SK-N-SH treated with all-trans-retinoic acid at 6 μM for 48 hours (cell line): Measurements from ENCODE around the gene CCN5.

ENCODE experiments used
- ATAC-seq: fragments of 200-7000 bp; cut with Tn5 transposase; 3 replicates; pipeline ENCODE4 v1.9.1; 2020; ENCODE audit warnings: mild to moderate bottlenecking, moderate library complexity
- ARNTL ChIP-seq: fragments of 450-650 bp; formaldehyde crosslinking; IDR thresholded peaks from 2 replicates; pipeline ENCODE4 v1.5.0; 2020; ENCODE audit warnings: low read depth, mild to moderate bottlenecking, moderate library complexity, borderline replicate concordance
- BACH2 ChIP-seq: fragments of 250-450 bp; sonication (Bioruptor Pico); IDR thresholded peaks from 2 replicates; pipeline ENCODE4 v1.9.0; 2021; ENCODE audit warnings: mild to moderate bottlenecking, borderline replicate concordance
- CSDC2 ChIP-seq: fragments of 250-450 bp; sonication (Bioruptor Pico); IDR thresholded peaks from 2 replicates; pipeline ENCODE4 v1.5.0; 2020; ENCODE audit warnings: mild to moderate bottlenecking, moderate library complexity
- ESRRG ChIP-seq: fragments of 250-450 bp; sonication (Bioruptor Pico); IDR thresholded peaks from 2 replicates; pipeline ENCODE4 v1.6.1; 2021; ENCODE audit warnings: mild to moderate bottlenecking
- GLIS3 ChIP-seq: fragments of 250-450 bp; sonication (Bioruptor Pico); IDR thresholded peaks from 2 replicates; pipeline ENCODE4 v1.5.0; 2020; ENCODE audit warnings: mild to moderate bottlenecking, moderate library complexity
- ISL1 ChIP-seq: fragments of 250-450 bp; sonication (Bioruptor Pico); IDR thresholded peaks from 2 replicates; pipeline ENCODE4 v2.1.2; 2022; ENCODE audit warnings: mild to moderate bottlenecking, moderate library complexity
- PATZ1 ChIP-seq: fragments of 250-450 bp; sonication (Bioruptor Pico); IDR thresholded peaks from 2 replicates; pipeline ENCODE4 v1.8.0; 2020; ENCODE audit warnings: mild to moderate bottlenecking, moderate library complexity, borderline replicate concordance
- POU6F1 ChIP-seq: fragments of 250-450 bp; sonication (Bioruptor Pico); IDR thresholded peaks from 2 replicates; pipeline ENCODE4 v1.8.0; 2021; ENCODE audit warnings: low read depth, mild to moderate bottlenecking, moderate library complexity, borderline replicate concordance
- RARB ChIP-seq: fragments of 250-450 bp; sonication (Bioruptor Pico); IDR thresholded peaks from 2 replicates; pipeline ENCODE4 v1.8.0; 2021; ENCODE audit warnings: mild to moderate bottlenecking, moderate library complexity
- SNAI2 ChIP-seq: fragments of 250-450 bp; sonication (Bioruptor Pico); IDR thresholded peaks from 2 replicates; pipeline ENCODE4 v1.5.0; 2020; ENCODE audit warnings: mild to moderate bottlenecking, moderate library complexity
- TCF4 ChIP-seq: fragments of 250-450 bp; sonication (Bioruptor Pico); IDR thresholded peaks from 2 replicates; pipeline ENCODE4 v1.8.0; 2021; ENCODE audit warnings: mild to moderate bottlenecking, moderate library complexity, borderline replicate concordance
- TOX ChIP-seq: fragments of 250-450 bp; sonication (Bioruptor Pico); IDR thresholded peaks from 2 replicates; pipeline ENCODE4 v1.8.0; 2021; ENCODE audit warnings: mild to moderate bottlenecking, moderate library complexity, borderline replicate concordance
- TSHZ2 ChIP-seq: fragments of 250-450 bp; sonication (Bioruptor Pico); IDR thresholded peaks from 2 replicates; pipeline ENCODE4 v1.5.0; 2020; ENCODE audit warnings: mild to moderate bottlenecking, moderate library complexity
- ZC3H10 ChIP-seq: fragments of 250-450 bp; sonication (Bioruptor Pico); IDR thresholded peaks from 2 replicates; pipeline ENCODE4 v1.5.1; 2021; ENCODE audit warnings: mild to moderate bottlenecking, moderate library complexity
- ZFP3 ChIP-seq: fragments of 250-450 bp; sonication (Bioruptor Pico); IDR thresholded peaks from 2 replicates; pipeline ENCODE4 v1.5.0; 2020; ENCODE audit warnings: mild to moderate bottlenecking, moderate library complexity
- ZNF565 ChIP-seq: fragments of 450-650 bp; formaldehyde crosslinking; conservative IDR thresholded peaks from 2 replicates; pipeline ENCODE4 v1.5.0; 2020; ENCODE audit warnings: low read depth, mild to moderate bottlenecking, moderate library complexity
- ZNF70 ChIP-seq: fragments of 450-650 bp; formaldehyde crosslinking; IDR thresholded peaks from 2 replicates; pipeline ENCODE4 v1.5.0; 2020; ENCODE audit warnings: mild to moderate bottlenecking, moderate library complexity
- TF ChIP-seq, protein P1 (sequence below): fragments of 250-450 bp; sonication (Bioruptor Pico); IDR thresholded peaks from 2 replicates; pipeline ENCODE4 v1.5.1; 2020; ENCODE audit warnings: low read depth, mild to moderate bottlenecking, moderate library complexity

The CCN5 gene

GRCh38 chr20:44727039-44727438 is 11.9 kb downstream of the CCN5 start:
- no peak for TF ChIP-seq RARB (CRISPR knock-in tag)
- TF ChIP-seq PATZ1 (CRISPR knock-in tag): no peak
- no peak for TF ChIP-seq ZC3H10
- no peak for TF ChIP-seq ZNF70 (CRISPR knock-in tag)
- no peak for TF ChIP-seq CSDC2
- TF ChIP-seq, all 23 proteins: peak for 0
- no peak for ATAC-seq

- no peak for TF ChIP-seq ZC3H10
- TF ChIP-seq ZNF565: no peak
- TF ChIP-seq, all 23 proteins: peak for 0
- no peak for ATAC-seq
These were observed 12.5 kb downstream of the CCN5 start for GRCh38 chr20:44727651-44728050.

DNA sequence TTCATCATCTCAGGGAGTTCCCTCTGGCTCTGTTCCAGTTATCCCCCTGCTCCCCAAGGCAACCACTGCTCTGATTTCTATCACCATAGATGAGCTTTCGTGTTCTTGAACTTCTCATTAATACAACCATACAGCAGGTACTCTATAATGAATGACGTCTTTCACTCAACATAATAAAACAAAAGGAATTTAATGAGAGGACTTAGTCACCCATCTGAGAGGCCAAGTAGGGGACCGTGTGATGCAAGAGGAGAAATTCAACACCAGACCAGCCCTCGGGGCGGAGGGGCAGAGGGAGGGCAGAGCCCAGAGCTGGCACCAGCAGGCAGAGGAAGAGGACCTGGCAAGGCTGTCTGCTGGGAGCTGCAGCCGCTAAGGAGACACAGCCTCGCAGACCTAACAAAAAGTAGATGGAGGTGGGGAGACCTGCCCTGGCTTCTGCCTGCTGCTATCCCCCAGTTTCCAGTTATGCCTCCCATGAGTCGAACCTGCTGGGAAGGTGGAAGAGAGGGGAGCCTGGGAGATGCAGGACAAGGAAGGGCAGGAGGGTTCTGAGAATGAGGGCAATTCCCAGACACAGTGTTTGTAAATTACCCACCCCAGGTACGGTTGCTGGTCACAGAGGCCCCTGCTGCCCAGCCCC is 13.8 kb downstream of the CCN5 start:
- ATAC-seq: peak; percentile 94
- TF ChIP-seq ZC3H10 (peak; percentile 56; the same call in 1 of the 2 replicates), CSDC2 (0 out of 2 replicates have a peak, but pooled peaks have one; percentile 32), ZNF70 (CRISPR knock-in tag) (no peak), GLIS3 (CRISPR knock-in tag) (peak; percentile 77; the same call in 1 of the 2 replicates), ISL1 (CRISPR knock-in tag) (peak; percentile 70), ARNTL (CRISPR knock-in tag) (no peak), SNAI2 (CRISPR knock-in tag) (peak; percentile 55; the same call in 1 of the 2 replicates), TCF4 (peak; percentile 30; the same call in 1 of the 2 replicates), RARB (CRISPR knock-in tag) (no peak), POU6F1 (CRISPR knock-in tag) (no peak), PATZ1 (CRISPR knock-in tag) (0 out of 2 replicates have a peak, but pooled peaks have one; percentile 53), TSHZ2 (CRISPR knock-in tag) (peak; percentile 77), BACH2 (CRISPR knock-in tag) (no peak), ZFP3 (CRISPR knock-in tag) (peak; percentile 68; the same call in 1 of the 2 replicates), ESRRG (CRISPR knock-in tag) (no peak), TOX (no peak)
- TF ChIP-seq, protein P1, sequence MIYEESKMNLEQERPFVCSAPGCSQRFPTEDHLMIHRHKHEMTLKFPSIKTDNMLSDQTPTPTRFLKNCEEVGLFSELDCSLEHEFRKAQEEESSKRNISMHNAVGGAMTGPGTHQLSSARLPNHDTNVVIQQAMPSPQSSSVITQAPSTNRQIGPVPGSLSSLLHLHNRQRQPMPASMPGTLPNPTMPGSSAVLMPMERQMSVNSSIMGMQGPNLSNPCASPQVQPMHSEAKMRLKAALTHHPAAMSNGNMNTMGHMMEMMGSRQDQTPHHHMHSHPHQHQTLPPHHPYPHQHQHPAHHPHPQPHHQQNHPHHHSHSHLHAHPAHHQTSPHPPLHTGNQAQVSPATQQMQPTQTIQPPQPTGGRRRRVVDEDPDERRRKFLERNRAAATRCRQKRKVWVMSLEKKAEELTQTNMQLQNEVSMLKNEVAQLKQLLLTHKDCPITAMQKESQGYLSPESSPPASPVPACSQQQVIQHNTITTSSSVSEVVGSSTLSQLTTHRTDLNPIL (CRISPR knock-in tag): 0 out of 2 replicates have a peak, but pooled peaks have one; percentile 52

GRCh38 chr20:44730441-44730840 is 15.3 kb downstream of the CCN5 start:
- TF ChIP-seq ZNF565: no peak
- TF ChIP-seq ARNTL (CRISPR knock-in tag): no peak
- TF ChIP-seq ISL1 (CRISPR knock-in tag): peak; percentile 71
- no peak for TF ChIP-seq TOX
- peak; percentile 22; the same call in 2 of the 3 replicates for ATAC-seq
